ENCODE measurements around the gene CLIC4.
"Not testable (repeated sequence)": the region's sequence is repeated elsewhere in the genome, so short reads cannot be mapped to it uniquely, and the experiment has no call there.

The CLIC4 gene

DNA sequence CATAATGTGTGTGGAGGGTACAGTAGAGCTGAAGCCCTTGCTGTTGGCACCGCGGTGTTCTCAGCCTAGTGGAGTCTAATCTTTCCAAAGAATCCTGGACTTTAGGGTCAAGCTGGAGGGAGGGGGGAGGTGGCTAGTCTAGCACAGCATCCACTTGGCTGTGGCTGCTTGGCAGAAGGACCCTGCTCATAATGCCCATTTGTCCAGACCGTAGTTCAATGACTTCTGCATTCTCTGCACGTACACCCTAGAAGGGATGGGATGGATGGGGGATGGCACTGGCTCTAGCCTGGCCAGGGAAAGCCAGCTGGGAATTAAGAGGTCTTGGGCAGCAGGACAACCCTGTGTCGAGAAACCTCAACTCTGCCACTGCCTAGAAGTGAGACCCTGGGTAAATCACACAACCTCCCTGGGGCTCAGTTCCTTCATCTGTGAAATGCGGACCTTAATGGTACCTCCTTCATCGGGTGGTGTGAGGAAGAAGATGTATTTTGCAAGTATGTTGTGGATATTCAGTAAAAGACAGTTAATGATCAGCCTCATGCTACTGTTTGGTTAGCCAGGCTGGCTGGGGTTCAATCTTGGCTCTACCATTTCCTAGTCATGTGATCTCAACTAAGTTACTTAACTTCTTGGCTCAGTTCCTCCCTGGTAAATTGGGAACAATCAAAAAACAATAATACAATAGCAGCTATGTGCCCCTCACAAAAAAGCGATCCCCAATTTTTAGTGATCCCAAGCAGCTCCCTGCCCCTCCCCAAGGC is 27.2 kb upstream of the CLIC4 start:
- DNase-seq (ENCODE audit: low read depth in 2 of 2), result no peak

DNA sequence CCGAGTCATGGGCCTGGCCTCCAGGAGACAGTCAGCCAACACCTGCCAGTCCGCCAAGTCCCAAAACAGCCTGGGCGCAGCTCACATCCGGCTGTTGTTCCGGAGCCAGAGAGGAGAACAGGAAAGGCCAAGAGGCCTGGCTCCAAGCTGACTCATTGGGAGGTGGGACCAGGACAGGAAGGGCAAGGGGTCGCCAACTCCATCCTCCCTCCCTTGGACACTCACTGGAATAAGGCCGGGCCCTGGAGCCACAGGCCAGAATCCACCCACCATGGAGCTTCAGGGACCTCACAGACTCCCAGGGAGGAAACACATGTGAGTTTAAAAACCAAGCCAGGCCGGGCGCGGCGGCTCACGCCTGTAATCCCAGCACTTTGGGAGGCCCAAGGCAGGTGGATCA is 25.1 kb upstream of the CLIC4 start:
- DNase-seq (ENCODE audit: low read depth in 2 of 2), result no peak

DNA sequence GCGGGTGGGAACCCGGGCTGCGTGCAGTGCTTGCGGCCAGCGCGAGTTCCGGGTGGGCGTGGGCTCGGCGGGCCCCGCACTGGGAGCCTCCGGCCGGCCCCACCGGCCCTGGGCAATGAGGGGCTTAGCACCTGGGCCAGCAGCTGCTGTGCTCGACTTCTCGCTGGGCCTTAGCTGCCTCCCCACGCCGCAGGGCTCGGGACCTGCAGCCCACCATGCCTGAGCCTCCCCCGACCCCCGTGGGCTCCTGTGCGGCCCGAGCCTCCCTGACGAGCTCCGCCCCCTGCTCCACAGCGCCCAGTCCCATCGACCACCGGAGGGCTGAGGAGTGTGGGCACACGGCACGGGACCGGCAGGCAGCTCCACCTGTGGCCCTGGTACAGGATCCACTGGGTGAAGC is 23.7 kb upstream of the CLIC4 start:
- no peak for DNase-seq (ENCODE audit: low read depth in 2 of 2)

DNA sequence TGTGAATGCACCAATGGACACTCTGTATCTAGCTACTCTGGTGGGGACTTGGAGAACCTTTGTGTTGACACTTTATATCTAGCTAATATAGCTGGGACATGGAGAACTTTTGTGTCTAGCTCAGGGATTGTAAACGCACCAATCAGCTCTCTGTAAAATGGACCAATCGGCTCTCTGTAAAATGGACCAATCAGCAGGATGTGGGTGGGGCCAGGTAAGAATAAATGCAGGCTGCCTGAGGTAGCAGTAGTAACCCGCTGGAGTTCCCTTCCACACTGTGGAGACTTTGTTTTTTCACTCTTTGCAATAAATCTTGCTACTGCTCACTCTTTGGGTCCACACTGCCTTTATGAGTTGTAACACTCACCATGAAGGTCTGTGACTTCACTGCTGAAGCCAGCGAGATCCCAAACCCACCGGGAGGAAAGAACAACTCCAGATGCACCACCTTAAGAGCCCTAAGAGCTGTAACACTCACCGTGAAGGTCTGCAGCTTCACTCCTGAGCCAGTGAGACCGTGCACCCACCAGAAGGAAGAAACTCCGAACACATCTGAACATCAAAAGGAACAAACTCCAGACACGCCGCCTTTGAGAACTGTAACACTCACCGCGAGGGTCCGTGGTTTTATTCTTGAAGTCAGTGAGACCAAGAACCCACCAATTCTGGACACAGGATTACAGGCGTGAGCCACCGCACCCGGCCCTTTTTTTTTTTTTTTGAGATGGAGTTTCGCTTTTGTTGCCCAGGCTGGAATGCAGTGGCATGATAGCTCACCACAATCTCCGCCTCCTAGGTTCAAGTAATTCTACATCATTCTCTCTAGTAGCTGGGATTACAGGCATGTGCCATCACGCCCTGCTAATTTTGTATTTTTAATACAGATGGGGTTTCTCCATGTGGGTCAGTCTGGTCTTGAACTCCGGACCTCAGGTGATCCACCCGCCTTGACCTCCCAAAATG is 22.9 kb upstream of the CLIC4 start:
- DNase-seq (ENCODE audit: low read depth in 2 of 2), result not testable (repeated sequence)

DNA sequence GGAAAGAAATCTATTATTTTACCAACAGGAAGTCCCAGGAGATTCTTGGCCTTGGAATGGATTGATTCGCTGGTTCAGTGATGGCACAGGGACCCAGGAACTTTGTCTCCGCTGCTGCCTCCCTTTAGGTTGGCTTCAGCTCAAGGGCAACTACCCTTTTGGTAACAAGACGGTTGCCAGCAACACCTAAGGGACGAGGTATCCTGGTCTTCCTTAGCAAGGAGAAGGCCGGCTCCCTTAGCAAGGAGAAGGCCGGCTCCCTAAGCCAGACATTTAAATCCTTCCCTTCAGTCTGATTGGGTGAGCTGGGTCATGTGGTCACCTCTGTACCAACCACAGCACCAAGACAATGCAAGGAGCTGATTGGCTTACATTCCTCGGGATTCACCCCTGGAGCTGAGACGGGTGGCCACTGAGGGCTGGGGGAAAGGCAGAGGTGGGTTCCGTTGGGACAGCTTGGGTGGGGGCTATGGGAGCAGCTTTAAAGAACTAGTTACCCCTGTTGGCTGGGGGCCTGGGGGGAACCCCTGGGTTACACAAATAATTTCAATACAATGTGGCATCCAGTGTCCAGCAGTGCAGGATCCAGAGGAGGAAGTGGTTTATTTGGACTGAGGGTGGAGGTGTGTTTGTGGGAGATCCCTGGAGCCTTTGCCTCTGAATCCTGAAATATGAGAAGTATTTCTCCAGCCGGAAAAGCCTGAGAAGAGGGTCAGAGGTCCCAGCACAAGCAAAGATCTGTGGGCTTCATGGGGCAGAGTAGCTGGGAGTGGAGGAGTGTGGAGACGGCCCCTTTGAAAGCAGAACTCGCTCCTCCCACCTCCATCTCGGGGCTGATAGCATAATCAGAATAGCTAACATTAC is 20.7 kb upstream of the CLIC4 start:
- no peak for DNase-seq (ENCODE audit: low read depth in 2 of 2)

DNA sequence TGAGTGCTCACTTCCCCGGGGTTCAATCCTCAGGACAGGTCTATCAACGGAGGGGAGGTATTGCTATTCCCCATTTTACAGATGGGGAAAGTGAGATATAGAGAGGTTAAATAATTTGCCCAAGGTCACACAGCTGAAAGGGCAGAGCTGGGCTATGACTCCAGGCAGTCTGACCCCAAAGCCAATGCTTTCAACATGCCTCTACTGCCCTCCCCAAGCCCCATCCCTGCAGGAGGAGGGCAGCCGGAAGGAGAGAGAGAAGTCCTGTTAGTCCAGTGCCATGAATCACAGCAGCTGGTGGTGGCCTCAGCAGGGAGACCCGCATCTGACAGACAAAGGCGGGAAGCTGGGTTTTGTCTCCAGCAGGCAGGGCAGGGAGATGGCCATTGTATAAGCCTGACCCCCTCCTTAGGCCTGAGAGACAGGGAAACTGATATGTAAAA is 20.0 kb upstream of the CLIC4 start:
- DNase-seq (ENCODE audit: low read depth in 2 of 2), result no peak

DNA sequence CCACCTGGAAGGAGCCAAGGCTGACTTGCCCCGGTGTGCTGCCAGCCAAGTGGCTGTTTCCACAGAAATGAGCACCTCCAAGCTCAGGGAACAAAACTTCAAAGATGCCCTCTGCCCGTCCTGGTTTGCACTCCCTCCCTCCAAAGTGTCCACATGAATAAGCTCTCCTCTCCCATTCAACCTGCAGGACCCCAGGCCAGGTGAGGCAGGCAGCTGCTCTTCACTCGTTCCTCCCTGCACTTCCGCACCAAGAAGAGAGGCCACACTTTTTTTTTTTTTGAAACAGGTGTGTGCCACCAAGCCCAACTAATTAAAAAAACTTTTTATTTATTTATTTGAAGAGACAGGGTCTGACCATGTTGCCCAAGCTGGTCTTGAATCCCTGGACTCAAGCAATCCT is 18.5 kb upstream of the CLIC4 start:
- no peak for DNase-seq (ENCODE audit: low read depth in 2 of 2)

DNA sequence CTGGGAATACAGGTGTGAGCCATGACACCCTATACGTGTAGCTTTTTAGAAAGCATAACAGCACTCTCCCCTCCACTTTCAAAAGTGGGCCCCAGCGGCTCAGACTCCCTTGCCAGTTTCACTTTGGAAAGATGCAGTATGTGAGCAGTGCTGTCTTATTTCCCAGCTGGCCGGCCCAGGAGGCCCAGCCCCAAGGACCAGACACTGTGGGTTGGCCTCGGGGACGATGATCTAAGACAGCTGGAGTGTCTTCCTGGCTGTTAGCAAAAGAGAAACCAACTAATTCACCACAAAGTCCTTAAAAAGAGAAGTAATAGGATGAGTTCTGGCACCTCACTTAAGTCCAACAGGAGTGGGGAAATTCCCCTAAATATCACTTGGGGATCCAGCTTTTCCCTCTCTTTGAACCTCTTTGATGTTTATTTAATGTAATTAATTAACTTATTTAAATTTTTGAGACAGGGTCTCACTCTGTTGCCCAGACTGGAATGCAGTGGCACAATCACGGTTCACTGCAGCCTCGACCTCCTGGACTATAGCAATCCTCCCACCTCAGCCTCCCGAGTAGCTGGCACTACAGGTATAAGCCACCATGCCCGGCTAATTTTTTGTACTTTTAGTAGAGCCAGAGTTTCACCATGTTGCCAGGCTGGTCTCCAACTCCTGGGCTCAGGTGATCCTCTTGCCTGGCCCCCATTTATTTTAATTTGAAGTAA is 17.6 kb upstream of the CLIC4 start:
- DNase-seq (ENCODE audit: low read depth in 2 of 2), result peak in 1 of 2 donors; percentile 6

DNA sequence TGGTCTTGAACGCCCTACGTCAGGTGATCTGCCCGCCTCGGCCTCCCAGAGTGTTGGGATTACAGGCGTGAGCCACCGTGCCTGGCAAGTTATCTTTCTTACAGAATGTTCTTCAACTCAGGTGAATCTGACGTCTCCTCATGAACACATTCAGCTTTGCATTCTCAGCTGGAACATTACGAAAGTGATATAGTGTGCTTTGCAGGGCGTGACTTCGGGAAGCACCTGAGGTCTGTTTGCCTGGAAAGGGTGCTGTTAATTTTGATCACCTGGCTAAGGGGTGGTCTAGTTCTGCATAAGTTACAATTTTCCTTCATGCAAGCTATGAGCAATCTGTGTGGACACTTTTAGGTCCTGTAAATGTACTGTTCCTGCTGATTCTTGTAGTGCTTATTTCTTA is 16.3 kb upstream of the CLIC4 start:
- DNase-seq (ENCODE audit: low read depth in 2 of 2), result no peak

DNA sequence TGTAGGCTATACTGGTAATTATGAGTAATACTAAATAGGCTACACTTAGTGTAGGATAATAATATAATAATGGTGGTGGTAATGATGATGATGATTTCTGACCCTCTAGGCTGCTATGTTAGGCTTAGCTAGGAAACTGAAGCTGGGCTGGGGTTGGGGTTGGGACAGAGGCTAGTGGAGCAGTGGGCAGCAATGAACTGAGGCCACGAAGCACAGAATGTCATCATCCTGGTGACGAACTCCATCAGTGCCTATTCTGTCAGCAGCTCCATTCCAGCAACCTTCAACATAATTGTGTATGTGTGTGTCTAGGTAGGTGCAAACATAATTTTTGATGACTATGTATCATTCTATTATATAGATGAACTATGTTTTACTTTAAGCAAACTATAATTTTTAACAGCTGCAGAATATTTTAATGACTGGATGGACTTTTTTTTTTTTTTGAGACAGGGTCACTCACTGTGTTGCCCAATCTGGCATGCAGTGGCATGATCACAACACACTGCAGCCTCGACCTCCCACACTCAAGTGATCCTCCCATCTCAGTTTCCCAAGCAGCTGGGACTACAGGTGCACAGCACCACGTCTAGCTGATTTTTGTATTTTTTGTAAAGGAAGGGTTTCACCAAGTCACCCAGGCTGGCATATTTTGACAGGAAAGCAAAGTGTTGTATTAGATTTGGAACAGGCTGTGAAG is 12.9 kb upstream of the CLIC4 start:
- DNase-seq (ENCODE audit: low read depth in 2 of 2), result no peak

DNA sequence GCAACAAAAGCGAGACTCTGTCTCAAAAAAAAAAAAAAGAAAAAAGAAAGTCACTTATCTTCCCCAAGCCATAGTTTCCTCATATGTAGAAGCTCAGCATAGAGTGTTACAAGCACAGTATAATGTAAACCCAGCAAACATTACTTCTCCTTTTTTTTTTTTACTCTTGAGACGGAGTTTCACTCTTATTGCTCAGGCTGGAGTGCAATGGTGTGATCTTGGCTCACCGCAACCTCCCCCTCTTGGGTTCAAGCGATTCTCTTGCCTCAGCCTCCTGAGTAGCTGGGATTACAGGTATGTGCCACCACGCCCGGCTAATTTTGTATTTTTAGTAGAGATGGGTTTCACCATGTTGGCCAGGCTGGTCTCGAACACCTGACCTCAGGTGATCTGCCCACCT is 11.9 kb upstream of the CLIC4 start:
- DNase-seq (ENCODE audit: low read depth in 2 of 2), result not testable (repeated sequence)

DNA sequence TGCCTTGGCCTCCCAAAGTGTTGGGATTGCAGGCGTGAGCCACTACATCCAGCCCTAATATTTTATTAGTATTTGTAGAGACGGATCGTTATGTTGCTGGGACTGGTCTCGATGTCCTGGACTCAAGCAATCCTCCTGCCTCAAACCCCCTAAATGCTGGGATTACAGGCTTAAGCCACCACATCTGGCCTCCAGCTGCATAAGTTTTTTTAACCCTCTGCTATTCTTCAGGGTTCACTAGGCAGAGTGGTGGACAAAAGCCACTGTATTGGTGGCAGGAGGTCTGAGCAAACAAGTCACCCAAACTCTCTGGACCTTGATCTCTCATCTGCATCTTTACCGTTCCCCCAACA is 10.1 kb upstream of the CLIC4 start:
- no peak for DNase-seq (ENCODE audit: low read depth in 2 of 2)

DNA sequence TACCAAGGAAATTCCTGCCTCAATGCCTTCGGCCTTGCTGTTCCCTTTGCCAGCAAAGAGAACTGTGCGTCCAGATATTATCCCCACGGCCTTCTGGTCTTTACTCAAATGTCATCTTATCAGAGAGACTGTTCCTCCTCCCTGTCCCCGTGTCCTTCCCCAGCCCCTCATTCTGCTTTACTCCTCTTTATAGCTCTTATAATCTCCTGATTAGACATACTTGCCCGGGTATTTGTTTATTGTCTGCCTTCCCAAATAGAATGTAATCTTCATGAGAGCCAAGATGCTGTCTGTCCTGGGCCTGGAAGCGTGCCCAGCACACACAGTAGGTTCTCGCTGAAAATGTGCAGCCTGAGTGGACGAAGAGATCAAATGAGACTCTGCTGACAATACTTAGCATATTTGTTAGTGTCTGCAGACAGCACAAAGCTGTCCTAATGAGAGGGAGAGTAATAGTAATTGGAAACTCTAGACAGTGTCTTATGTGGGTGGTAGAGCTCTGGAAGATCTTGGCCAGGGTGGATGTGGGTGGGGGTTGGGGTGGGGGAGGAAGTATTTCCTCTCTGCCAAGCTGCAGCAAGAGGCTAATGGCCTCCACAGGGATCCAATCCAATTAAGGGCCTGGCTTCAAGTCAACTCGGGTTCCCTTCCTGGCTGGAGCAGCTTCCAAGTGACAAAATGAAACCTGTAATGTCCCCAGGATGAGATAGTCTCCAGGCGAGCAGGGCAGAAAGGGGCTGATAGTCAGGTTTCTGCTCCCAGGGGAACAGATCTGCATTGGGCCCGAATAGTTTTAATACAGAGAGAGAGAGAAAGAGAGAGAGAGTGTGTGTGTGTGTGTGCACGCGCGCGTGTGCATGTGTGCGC is 9.5 kb upstream of the CLIC4 start:
- DNase-seq (ENCODE audit: low read depth in 2 of 2), result no peak

DNA sequence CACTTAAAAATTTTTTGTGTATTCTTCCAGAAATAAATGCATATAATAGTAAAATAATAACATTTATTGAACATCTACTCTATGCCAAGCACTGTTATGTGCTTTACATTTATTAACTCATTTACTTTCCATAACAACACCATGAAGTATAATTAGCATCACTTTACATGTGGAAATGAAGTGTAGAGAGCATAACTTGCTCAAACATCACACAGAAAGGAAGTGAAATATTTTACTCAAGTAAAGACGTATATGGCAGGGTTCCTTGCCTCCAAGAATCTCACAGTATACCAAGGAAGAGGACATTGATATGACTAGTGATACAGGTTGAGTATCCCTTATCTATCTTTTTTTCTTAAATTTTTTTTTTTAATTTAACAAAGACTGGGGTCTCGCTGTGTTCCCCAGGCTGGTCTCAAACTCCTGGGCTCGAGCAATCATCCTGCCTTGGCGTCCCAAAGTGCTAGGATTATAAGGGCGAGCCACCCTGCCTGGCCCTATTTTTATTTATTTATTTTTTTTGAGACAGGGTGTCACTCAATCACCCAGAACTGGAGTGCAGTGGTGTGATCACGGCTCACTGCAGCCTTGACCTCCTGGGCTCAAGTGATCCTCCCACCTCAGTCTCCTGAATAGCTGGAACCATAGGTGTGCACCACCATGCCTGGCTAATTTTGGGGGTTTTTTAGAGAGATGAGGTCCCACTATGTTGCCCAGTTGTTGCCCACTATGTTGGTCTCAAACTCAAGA is 7.7 kb upstream of the CLIC4 start:
- DNase-seq (ENCODE audit: low read depth in 2 of 2), result no peak

DNA sequence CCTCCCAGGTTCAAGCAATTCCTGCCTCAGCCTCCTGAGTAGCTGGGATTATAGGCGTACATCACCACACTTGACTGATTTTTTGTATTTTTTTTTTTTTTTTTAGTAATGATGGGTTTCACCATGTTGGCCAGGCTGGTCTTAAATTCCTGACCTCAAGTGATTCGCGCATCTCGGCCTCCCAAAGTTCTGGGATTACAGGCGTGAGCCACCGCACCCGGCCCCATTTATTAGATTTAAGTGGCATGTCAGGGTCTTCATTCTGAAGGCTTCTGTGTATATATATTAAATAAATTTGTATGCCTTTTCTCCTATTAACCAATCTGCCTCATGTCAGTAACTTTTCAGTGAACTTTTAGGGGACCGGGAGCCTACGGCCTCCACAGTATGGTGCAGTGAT is 6.0 kb upstream of the CLIC4 start:
- DNase-seq (ENCODE audit: low read depth in 2 of 2), result no peak

DNA sequence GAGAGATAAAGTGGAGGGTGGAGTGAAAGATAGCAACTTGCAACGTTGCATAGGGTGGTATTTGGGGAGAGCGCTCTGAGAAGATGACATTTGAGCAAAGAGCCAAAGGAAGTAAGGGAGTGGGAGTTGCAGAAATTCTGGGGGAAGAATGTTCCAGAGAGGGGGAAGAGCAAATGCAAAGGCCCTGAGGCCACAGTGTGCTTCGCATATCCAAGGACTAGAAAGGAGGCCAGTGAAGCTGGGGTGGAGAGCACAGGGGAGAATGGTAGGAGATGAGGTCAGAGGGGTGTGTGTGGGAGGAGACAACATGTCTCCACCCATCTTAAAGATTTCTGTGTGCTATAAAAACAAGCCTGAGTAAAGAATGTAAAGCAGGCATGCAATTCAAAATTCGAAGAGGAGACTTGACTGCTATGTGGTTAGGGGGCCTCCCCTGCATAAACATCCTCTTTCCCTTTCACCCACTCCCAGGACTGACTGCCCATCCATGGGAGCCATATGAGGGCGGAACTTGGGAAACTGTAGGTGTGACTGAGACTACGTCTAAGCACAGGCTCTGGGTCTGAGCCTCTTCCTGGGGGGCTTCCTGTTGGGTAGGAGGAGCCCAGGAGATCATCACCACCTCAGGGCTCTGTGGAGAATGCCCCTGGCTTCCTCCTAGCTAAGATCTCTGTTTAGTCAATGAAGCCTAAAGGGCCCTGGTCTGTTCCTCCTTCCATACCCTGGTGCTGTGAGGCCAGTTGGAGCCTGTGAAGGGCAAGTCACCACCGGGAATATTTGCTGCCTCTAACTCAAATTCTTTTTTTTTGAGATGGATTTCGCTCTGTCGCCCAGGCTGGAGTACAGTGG is 2.9 kb upstream of the CLIC4 start:
- DNase-seq (ENCODE audit: low read depth in 2 of 2), result no peak

DNA sequence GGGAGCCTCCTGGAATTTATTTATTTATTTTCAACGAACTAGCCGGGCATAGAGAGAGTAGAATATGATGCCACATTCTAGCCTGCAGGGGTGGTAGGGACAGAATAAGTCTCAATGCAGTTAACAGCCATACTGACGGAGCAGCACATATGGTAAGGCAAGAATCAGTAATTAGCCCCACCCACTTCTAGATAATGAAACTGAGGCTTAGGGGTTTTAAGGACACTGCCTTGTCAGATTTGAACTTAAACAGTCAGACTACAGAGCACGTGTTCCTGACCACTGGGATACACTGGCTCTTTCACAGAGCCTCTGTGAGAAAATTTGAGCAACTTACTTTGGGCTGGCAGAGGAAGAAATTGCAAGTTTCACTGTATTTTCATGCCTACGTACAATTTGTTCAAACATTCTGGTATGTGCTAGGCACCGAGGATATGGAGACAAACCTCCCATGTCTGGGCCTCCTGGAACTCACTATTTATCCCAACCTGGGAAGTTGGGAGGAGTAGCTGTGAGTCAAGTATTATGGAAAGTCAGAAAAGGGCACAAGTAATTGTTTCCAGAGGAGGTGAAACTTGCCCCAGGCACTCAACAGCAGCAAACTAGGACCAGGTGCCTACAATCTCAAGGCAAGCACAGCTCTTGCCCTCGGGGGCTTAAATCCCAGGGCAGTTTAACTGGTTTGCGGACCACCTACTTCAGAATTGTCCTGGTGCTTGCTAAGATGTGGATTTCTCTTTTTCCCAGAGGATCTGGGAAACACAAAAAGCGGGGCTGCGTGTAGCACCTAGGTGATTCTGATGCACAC is 1.6 kb upstream of the CLIC4 start:
- no peak for DNase-seq (ENCODE audit: low read depth in 2 of 2)
